GM23338 (cell line): ENCODE data around the gene IGF2R. TPM values are rescaled to one million over a fixed set of nuclear protein-coding genes. Genes with fewer than 3 reads are reported as not detected.

Experiments
- ATAC-seq: fragments of 200-7000 bp; cut with Tn5 transposase; 3 replicates; pipeline ENCODE4 v1.9.1; 2020
- DNase-seq: peaks from one replicate; pipeline ENCODE4 v3.0.0-alpha.2; 2015; ENCODE audit warnings: low spot score
- H2AFZ ChIP-seq: fragments of 200-600 bp; sonication (generic); 2 replicates; pipeline ENCODE4 v1.8.0; 2016; ENCODE audit warnings: antibody characterized with exemption, mild to moderate bottlenecking, moderate library complexity
- H3F3A ChIP-seq: fragments of 200-600 bp; sonication (generic); replicated peaks from 2 replicates; pipeline ENCODE4 v1.8.0; 2017; ENCODE audit warnings: antibody characterized with exemption, mixed run types, low read depth
- H3K27ac ChIP-seq: fragments of 200-600 bp; sonication (generic); 2 replicates; pipeline ENCODE4 v1.6.1; 2016; ENCODE audit warnings: low read depth
- H3K27me3 ChIP-seq: fragments of 200-600 bp; sonication (generic); 2 replicates; pipeline ENCODE4 v1.8.0; 2016; ENCODE audit warnings: mild to moderate bottlenecking, mixed run types, moderate library complexity; ENCODE audit not compliant: insufficient read depth
- H3K36me3 ChIP-seq: fragments of 200-600 bp; sonication (generic); 2 replicates; pipeline ENCODE4 v1.8.0; 2016; ENCODE audit warnings: mild to moderate bottlenecking; ENCODE audit not compliant: insufficient read depth
- H3K4me1 ChIP-seq: fragments of 200-600 bp; sonication (generic); 2 replicates; pipeline ENCODE4 v1.8.0; 2016; ENCODE audit warnings: mild to moderate bottlenecking, moderate library complexity; ENCODE audit not compliant: insufficient read depth
- H3K4me2 ChIP-seq: fragments of 200-600 bp; sonication (generic); 2 replicates; pipeline ENCODE4 v1.7.1; 2017; ENCODE audit warnings: mixed run types
- H3K4me3 ChIP-seq: fragments of 200-600 bp; sonication (generic); 2 replicates; pipeline ENCODE4 v1.6.1; 2016; ENCODE audit warnings: mixed run types
- H3K79me2 ChIP-seq: fragments of 200-600 bp; sonication (generic); replicated peaks from 2 replicates; pipeline ENCODE4 v1.8.0; 2017; ENCODE audit warnings: mild to moderate bottlenecking; ENCODE audit not compliant: insufficient read depth
- H3K9me2 ChIP-seq: fragments of 200-600 bp; sonication (generic); 2 replicates; pipeline ENCODE4 v1.8.0; 2017; ENCODE audit not compliant: insufficient read depth
- H4K20me1 ChIP-seq: fragments of 200-600 bp; sonication (generic); replicated peaks from 2 replicates; pipeline ENCODE4 v1.8.0; 2017; ENCODE audit warnings: mild to moderate bottlenecking; ENCODE audit not compliant: insufficient read depth
- H3K27ac Mint-ChIP-seq: 2 replicates; pipeline ENCODE4 v1.8.0; 2020; ENCODE audit warnings: inconsistent platforms, mild to moderate bottlenecking, moderate library complexity, mixed read lengths
- H3K27me3 Mint-ChIP-seq: 3 replicates; pipeline ENCODE4 v1.8.0; 2022; ENCODE audit warnings: low read depth, mild to moderate bottlenecking, moderate library complexity, mixed read lengths, inconsistent platforms; ENCODE audit not compliant: insufficient read depth, poor library complexity
- H3K36me3 Mint-ChIP-seq: 3 replicates; pipeline ENCODE4 v1.8.0; 2021; ENCODE audit warnings: low read depth, mild to moderate bottlenecking, inconsistent platforms, moderate library complexity, mixed read lengths
- H3K4me1 Mint-ChIP-seq: 3 replicates; pipeline ENCODE4 v1.8.0; 2020; ENCODE audit warnings: mild to moderate bottlenecking, inconsistent platforms, mixed read lengths
- H3K4me3 Mint-ChIP-seq: 3 replicates; pipeline ENCODE4 v1.8.0; 2021; ENCODE audit warnings: moderate library complexity, mild to moderate bottlenecking, inconsistent platforms, mixed read lengths
- H3K9me3 Mint-ChIP-seq: 3 replicates; pipeline ENCODE4 v1.8.0; 2020; ENCODE audit warnings: moderate library complexity, mild to moderate bottlenecking, inconsistent platforms, mixed read lengths
- CREB1 ChIP-seq: fragments of 250-450 bp; sonication (Bioruptor Pico); IDR thresholded peaks from 2 replicates; pipeline ENCODE4 v1.5.0; 2020; ENCODE audit warnings: low read depth, mild to moderate bottlenecking, moderate library complexity
- EZH2 ChIP-seq: fragments of 200-600 bp; sonication (generic); IDR thresholded peaks from one replicate; pipeline ENCODE4 v1.8.0; 2017; ENCODE audit warnings: antibody characterized with exemption, mild to moderate bottlenecking, low read depth; ENCODE audit not compliant: unreplicated experiment
- EZH2phosphoT487 ChIP-seq: fragments of 200-600 bp; sonication (generic); IDR thresholded peaks from one replicate; pipeline ENCODE4 v1.8.1; 2018; ENCODE audit warnings: antibody characterized with exemption; ENCODE audit not compliant: unreplicated experiment
- JUNB ChIP-seq: IDR thresholded peaks from one replicate; pipeline ENCODE4 v1.6.1; 2016; ENCODE audit warnings: antibody characterized with exemption; ENCODE audit not compliant: unreplicated experiment
- NANOG ChIP-seq: IDR thresholded peaks from 2 replicates; pipeline ENCODE4 v1.6.1; 2016; ENCODE audit warnings: antibody characterized with exemption, borderline replicate concordance
- POLR2AphosphoS5 ChIP-seq: IDR thresholded peaks from 2 replicates; pipeline ENCODE4 v1.6.1; 2016; ENCODE audit warnings: antibody characterized with exemption, low read depth
- STAT1 ChIP-seq: IDR thresholded peaks from one replicate; pipeline ENCODE4 v1.6.1; 2016; ENCODE audit warnings: antibody characterized with exemption; ENCODE audit not compliant: unreplicated experiment
- ZNF114 ChIP-seq: fragments of 250-450 bp; sonication (Bioruptor Pico); IDR thresholded peaks from 2 replicates; pipeline ENCODE4 v1.5.0; 2020; ENCODE audit warnings: mild to moderate bottlenecking, moderate library complexity
- ZNF331 ChIP-seq: fragments of 250-450 bp; sonication (Bioruptor Pico); IDR thresholded peaks from 2 replicates; pipeline ENCODE4 v1.5.0; 2020; ENCODE audit warnings: low read depth, mild to moderate bottlenecking, moderate library complexity
- polyA plus RNA-seq: library from polyadenylated mRNA; unstranded; fragments of >200 nt; fragmentation: Nextera tagmentation; extraction: Ambion mirVana; gene quantifications from 2 replicates; pipeline ENCODE4 v1.2.1, GENCODE V29; 2016
- total RNA-seq: library from RNA; depleted of rRNA; stranded (reverse); fragments of >200 nt; shearing (Covaris generic); gene quantifications from 2 replicates; pipeline ENCODE4 v1.2.3, GENCODE V29; 2014
- TF ChIP-seq, protein P1 (sequence below), 2 experiments: fragments of 200-600 bp in 1 of 2; sonication (generic) in 1 of 2; conservative IDR thresholded peaks; 2 replicates each; pipeline versions ENCODE4 v1.5.1 to v1.6.1; 2016 to 2017; ENCODE audit warnings: antibody characterized with exemption in 2 of 2, low read depth in 2 of 2, mild to moderate bottlenecking in 2 of 2, moderate library complexity in 1 of 2
- TF ChIP-seq, protein P2 (sequence below): IDR thresholded peaks from 2 replicates; pipeline ENCODE4 v1.6.1; 2016; ENCODE audit warnings: antibody characterized with exemption
- TF ChIP-seq, protein P3 (sequence below): IDR thresholded peaks from one replicate; pipeline ENCODE4 v1.6.1; 2018; ENCODE audit warnings: antibody characterized with exemption; ENCODE audit not compliant: unreplicated experiment
- TF ChIP-seq, protein P4 (sequence below): fragments of 250-450 bp; sonication (Bioruptor Pico); IDR thresholded peaks from 2 replicates; pipeline ENCODE4 v1.5.0; 2020; ENCODE audit warnings: mild to moderate bottlenecking, moderate library complexity

Gene IGF2R
- total and polyA plus RNA-seq, 2 experiments from 2014 or later, result 12.5 to 76.4 TPM

DNA sequence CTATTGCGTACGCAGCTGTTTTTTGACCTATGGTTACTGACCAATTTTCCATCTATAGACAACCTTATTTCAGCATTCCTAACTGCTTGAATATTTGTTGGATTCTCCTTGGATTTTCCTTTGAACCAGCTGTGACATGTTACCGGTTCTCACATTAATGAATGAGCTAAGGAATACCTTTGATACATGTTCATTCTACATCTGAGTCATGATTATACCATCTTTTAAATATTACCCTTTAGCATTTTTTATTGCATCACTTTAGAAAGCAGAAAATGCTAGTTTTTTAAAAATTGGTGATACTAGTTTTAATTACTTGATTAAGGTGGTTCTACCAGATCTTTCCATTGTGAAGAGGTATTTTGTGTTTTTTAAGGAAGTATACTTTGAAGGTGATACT is 1.9 kb upstream of the IGF2R start:
- Histone ChIP-seq H3K4me2 (no peak overlapping the region), H4K20me1 (peaks cover 14% of the 10 kb centered on the region; the same call in 1 of the 2 replicates), H3K4me3 (no peak overlapping the region), H3K36me3 (no peaks in the 10 kb centered on the region), H3K27me3 (peaks cover 26% of the 10 kb centered on the region; the same call in 1 of the 2 replicates), H3F3A (no peaks in the 10 kb centered on the region), H3K4me1 (peaks cover 17% of the 10 kb centered on the region), H3K27ac (no peak overlapping the region), H2AFZ (no peak overlapping the region), H3K79me2 (peaks cover 25% of the 10 kb centered on the region), H3K9me2 (no peaks in the 10 kb centered on the region)
- peaks cover 4% of the 10 kb centered on the region for H3K27me3 Mint-ChIP-seq
- no peak overlapping the region for H3K27ac Mint-ChIP-seq
- no peaks in the 10 kb centered on the region for H3K9me3 Mint-ChIP-seq
- ATAC-seq, result no peak
- TF ChIP-seq EZH2 (no peak), STAT1 (no peak), CREB1 (CRISPR knock-in tag) (no peak), JUNB (no peak), POLR2AphosphoS5 (no peak), ZNF331 (CRISPR knock-in tag) (no peak), ZNF114 (CRISPR knock-in tag) (no peak), EZH2phosphoT487 (no peak), NANOG (no peak)
- TF ChIP-seq, protein P1, sequence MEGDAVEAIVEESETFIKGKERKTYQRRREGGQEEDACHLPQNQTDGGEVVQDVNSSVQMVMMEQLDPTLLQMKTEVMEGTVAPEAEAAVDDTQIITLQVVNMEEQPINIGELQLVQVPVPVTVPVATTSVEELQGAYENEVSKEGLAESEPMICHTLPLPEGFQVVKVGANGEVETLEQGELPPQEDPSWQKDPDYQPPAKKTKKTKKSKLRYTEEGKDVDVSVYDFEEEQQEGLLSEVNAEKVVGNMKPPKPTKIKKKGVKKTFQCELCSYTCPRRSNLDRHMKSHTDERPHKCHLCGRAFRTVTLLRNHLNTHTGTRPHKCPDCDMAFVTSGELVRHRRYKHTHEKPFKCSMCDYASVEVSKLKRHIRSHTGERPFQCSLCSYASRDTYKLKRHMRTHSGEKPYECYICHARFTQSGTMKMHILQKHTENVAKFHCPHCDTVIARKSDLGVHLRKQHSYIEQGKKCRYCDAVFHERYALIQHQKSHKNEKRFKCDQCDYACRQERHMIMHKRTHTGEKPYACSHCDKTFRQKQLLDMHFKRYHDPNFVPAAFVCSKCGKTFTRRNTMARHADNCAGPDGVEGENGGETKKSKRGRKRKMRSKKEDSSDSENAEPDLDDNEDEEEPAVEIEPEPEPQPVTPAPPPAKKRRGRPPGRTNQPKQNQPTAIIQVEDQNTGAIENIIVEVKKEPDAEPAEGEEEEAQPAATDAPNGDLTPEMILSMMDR (conservative IDR thresholded peaks at IDR 0.05; ENCODE audit: low read depth in 2 of 2), result no peak
- TF ChIP-seq, protein P2, sequence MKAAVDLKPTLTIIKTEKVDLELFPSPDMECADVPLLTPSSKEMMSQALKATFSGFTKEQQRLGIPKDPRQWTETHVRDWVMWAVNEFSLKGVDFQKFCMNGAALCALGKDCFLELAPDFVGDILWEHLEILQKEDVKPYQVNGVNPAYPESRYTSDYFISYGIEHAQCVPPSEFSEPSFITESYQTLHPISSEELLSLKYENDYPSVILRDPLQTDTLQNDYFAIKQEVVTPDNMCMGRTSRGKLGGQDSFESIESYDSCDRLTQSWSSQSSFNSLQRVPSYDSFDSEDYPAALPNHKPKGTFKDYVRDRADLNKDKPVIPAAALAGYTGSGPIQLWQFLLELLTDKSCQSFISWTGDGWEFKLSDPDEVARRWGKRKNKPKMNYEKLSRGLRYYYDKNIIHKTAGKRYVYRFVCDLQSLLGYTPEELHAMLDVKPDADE, result no peak
- TF ChIP-seq, protein P3, sequence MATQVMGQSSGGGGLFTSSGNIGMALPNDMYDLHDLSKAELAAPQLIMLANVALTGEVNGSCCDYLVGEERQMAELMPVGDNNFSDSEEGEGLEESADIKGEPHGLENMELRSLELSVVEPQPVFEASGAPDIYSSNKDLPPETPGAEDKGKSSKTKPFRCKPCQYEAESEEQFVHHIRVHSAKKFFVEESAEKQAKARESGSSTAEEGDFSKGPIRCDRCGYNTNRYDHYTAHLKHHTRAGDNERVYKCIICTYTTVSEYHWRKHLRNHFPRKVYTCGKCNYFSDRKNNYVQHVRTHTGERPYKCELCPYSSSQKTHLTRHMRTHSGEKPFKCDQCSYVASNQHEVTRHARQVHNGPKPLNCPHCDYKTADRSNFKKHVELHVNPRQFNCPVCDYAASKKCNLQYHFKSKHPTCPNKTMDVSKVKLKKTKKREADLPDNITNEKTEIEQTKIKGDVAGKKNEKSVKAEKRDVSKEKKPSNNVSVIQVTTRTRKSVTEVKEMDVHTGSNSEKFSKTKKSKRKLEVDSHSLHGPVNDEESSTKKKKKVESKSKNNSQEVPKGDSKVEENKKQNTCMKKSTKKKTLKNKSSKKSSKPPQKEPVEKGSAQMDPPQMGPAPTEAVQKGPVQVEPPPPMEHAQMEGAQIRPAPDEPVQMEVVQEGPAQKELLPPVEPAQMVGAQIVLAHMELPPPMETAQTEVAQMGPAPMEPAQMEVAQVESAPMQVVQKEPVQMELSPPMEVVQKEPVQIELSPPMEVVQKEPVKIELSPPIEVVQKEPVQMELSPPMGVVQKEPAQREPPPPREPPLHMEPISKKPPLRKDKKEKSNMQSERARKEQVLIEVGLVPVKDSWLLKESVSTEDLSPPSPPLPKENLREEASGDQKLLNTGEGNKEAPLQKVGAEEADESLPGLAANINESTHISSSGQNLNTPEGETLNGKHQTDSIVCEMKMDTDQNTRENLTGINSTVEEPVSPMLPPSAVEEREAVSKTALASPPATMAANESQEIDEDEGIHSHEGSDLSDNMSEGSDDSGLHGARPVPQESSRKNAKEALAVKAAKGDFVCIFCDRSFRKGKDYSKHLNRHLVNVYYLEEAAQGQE, result no peak
- TF ChIP-seq, protein P4, sequence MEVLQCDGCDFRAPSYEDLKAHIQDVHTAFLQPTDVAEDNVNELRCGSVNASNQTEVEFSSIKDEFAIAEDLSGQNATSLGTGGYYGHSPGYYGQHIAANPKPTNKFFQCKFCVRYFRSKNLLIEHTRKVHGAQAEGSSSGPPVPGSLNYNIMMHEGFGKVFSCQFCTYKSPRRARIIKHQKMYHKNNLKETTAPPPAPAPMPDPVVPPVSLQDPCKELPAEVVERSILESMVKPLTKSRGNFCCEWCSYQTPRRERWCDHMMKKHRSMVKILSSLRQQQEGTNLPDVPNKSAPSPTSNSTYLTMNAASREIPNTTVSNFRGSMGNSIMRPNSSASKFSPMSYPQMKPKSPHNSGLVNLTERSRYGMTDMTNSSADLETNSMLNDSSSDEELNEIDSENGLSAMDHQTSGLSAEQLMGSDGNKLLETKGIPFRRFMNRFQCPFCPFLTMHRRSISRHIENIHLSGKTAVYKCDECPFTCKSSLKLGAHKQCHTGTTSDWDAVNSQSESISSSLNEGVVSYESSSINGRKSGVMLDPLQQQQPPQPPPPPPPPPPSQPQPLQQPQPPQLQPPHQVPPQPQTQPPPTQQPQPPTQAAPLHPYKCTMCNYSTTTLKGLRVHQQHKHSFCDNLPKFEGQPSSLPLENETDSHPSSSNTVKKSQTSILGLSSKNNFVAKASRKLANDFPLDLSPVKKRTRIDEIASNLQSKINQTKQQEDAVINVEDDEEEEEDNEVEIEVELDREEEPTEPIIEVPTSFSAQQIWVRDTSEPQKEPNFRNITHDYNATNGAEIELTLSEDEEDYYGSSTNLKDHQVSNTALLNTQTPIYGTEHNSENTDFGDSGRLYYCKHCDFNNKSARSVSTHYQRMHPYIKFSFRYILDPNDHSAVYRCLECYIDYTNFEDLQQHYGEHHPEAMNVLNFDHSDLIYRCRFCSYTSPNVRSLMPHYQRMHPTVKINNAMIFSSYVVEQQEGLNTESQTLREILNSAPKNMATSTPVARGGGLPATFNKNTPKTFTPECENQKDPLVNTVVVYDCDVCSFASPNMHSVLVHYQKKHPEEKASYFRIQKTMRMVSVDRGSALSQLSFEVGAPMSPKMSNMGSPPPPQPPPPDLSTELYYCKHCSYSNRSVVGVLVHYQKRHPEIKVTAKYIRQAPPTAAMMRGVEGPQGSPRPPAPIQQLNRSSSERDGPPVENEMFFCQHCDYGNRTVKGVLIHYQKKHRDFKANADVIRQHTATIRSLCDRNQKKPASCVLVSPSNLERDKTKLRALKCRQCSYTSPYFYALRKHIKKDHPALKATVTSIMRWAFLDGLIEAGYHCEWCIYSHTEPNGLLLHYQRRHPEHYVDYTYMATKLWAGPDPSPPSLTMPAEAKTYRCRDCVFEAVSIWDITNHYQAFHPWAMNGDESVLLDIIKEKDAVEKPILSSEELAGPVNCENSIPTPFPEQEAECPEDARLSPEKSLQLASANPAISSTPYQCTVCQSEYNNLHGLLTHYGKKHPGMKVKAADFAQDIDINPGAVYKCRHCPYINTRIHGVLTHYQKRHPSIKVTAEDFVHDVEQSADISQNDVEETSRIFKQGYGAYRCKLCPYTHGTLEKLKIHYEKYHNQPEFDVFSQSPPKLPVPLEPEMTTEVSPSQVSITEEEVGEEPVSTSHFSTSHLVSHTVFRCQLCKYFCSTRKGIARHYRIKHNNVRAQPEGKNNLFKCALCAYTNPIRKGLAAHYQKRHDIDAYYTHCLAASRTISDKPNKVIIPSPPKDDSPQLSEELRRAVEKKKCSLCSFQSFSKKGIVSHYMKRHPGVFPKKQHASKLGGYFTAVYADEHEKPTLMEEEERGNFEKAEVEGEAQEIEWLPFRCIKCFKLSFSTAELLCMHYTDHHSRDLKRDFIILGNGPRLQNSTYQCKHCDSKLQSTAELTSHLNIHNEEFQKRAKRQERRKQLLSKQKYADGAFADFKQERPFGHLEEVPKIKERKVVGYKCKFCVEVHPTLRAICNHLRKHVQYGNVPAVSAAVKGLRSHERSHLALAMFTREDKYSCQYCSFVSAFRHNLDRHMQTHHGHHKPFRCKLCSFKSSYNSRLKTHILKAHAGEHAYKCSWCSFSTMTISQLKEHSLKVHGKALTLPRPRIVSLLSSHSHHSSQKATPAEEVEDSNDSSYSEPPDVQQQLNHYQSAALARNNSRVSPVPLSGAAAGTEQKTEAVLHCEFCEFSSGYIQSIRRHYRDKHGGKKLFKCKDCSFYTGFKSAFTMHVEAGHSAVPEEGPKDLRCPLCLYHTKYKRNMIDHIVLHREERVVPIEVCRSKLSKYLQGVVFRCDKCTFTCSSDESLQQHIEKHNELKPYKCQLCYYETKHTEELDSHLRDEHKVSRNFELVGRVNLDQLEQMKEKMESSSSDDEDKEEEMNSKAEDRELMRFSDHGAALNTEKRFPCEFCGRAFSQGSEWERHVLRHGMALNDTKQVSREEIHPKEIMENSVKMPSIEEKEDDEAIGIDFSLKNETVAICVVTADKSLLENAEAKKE (CRISPR knock-in tag), result no peak
- peaks cover 3% of the 10 kb centered on the region; the same call in 2 of the 3 replicates for H3K36me3 Mint-ChIP-seq
- peaks cover 19% of the 10 kb centered on the region for H3K4me1 Mint-ChIP-seq
- no peak for DNase-seq
- no peak overlapping the region for H3K4me3 Mint-ChIP-seq
